Gastrocnemius medialis (tissue), 4 donors: ENCODE data around the gene MTFR1L. TPM values are rescaled to one million over a fixed set of nuclear protein-coding genes. Genes with fewer than 3 reads are reported as not detected.

ENCODE experiments used
- ATAC-seq, 2 donors: fragments of 150-250 bp; one replicate each; pipeline ENCODE4 v1.9.1; 2016
- DNase-seq, 2 donors: peaks; one replicate each; pipeline ENCODE4 v3.0.0-alpha.2; 2019
- H3K27ac ChIP-seq, 4 donors: fragments of 200-600 bp; sonication (generic); 1 replicate in 1 of 4; 2 replicates in 3 of 4; pipeline ENCODE4 v1.5.1; 2016 to 2018; ENCODE audit warnings: mild to moderate bottlenecking in 2 of 4, moderate library complexity in 1 of 4
- H3K27me3 ChIP-seq, 3 donors: fragments of 200-600 bp; sonication (generic) in 2 of 3; 1 replicate in 1 of 3; 2 replicates in 2 of 3; pipeline versions ENCODE4 v1.5.1 to v1.6.0; 2016 to 2019; ENCODE audit warnings: mild to moderate bottlenecking in 1 of 3, moderate library complexity in 1 of 3
- H3K36me3 ChIP-seq, 2 donors: fragments of 200-600 bp; sonication (generic) in 1 of 2; one replicate each; pipeline ENCODE4 v1.5.1; 2017 to 2018
- H3K4me1 ChIP-seq, 2 donors: fragments of 200-600 bp; sonication (generic) in 1 of 2; one replicate each; pipeline ENCODE4 v1.5.1; 2016 to 2017; ENCODE audit warnings: mild to moderate bottlenecking in 2 of 2
- H3K4me3 ChIP-seq, 4 donors: fragments of 200-600 bp; sonication (generic) in 3 of 4; 1 replicate in 1 of 4; 2 replicates in 3 of 4; pipeline ENCODE4 v1.5.1; 2016 to 2019; ENCODE audit warnings: mild to moderate bottlenecking in 2 of 4
- H3K9me3 ChIP-seq, 3 donors: fragments of 200-600 bp; sonication (generic) in 2 of 3; 1 replicate in 1 of 3; 2 replicates in 2 of 3; pipeline ENCODE4 v1.5.1; 2016 to 2019
- CTCF ChIP-seq, 5 experiments: fragments of 450-650 bp in 3 of 5; fragments of 200-600 bp in 2 of 5; sonication (generic) in 2 of 5; IDR thresholded peaks in 4 of 5; conservative IDR thresholded peaks in 1 of 5; 1 replicate in 4 of 5; 2 replicates in 1 of 5; pipeline ENCODE4 v1.5.1; 2016 to 2019; ENCODE audit warnings: antibody characterized with exemption in 5 of 5, mild to moderate bottlenecking in 3 of 5, moderate library complexity in 3 of 5
- POLR2A ChIP-seq, 2 donors: fragments of 450-650 bp; IDR thresholded peaks; one replicate each; pipeline ENCODE4 v1.6.1; 2017; ENCODE audit warnings: antibody characterized with exemption in 2 of 2, mild to moderate bottlenecking in 2 of 2, moderate library complexity in 2 of 2
- in situ Hi-C, 4 donors: fragments of 200-750 bp; cut with MboI; loops; one replicate each; pipeline versions ENCODE4 v1.15.0 to v1.8.0; 2017; ENCODE audit warnings: low sequenced_read_pairs in 4 of 4
- intact Hi-C: fragments of 100-400 bp; cut with DNase I; formaldehyde crosslinking; loops from one replicate; pipeline ENCODE4 v1.15.1; 2023; ENCODE audit warnings: low total_unique reads
- total RNA-seq, 4 donors: library from RNA; depleted of rRNA; stranded (reverse); fragments of >200 nt; gene quantifications; one replicate each; pipeline versions ENCODE4 v1.1.0 to v1.2.3, GENCODE V29; 2016

The MTFR1L gene
- total RNA-seq, 4 donors from 2014 or later = 123 to 186 (median 170) TPM

DNA sequence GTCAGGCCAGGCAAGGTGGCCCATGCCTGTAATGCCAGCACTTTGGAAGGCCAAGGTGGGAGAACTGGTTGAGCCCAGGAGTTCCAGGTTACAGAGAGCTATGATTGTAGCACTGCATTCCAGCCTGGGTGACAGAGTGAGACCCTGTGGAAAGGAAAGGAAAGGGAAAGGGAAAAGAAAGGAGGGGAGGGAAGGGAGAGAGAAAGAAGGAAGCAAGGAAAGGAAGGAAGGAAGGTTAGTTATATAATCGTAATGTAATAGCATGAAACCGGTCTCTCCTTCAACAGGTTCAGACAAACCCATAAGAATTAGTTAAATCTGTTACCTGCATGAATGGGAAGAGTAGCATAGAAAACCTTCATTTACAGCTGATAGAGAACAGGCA, 56.9 kb downstream of the MTFR1L start:
- no peaks in the 10 kb centered on the region for H3K36me3 ChIP-seq
- H3K4me1 ChIP-seq = peaks cover 4 to 6% of the 10 kb centered on the region in 2 donors
- DNase-seq (no peak), ATAC-seq (no peak)
- no peak overlapping the region for H3K27ac ChIP-seq
- in situ Hi-C loops = loop anchor here in 2 of 4 donors (25.0 kb wide), 2 partner anchors 261 to 286 kb away; partner anchors contain the start of genes C1orf232 (in 1 of the 2), FAM110D (in 1 of the 2), ZNF593 (in 1 of the 2) and ZNF593OS (in 1 of the 2)
- H3K9me3 ChIP-seq = no peaks in the 10 kb centered on the region
- no peaks in the 10 kb centered on the region for H3K27me3 ChIP-seq
- H3K4me3 ChIP-seq = no peak overlapping the region
- TF ChIP-seq CTCF (IDR thresholded peaks at IDR 0.05 in 4 of 5, conservative IDR thresholded peaks at IDR 0.05 in 1 of 5) (no peak), POLR2A (IDR thresholded peaks at IDR 0.05) (no peak)
- intact Hi-C loops = no loop called here

GRCh38 chr1:25877155-25877554, 57.4 kb downstream of the MTFR1L start:
- no peak for ATAC-seq
- H3K36me3 ChIP-seq = no peaks in the 10 kb centered on the region
- no peak overlapping the region for H3K4me3 ChIP-seq
- peaks cover 4 to 6% of the 10 kb centered on the region in 2 donors for H3K4me1 ChIP-seq
- TF ChIP-seq CTCF (IDR thresholded peaks at IDR 0.05 in 4 of 5, conservative IDR thresholded peaks at IDR 0.05 in 1 of 5) (no peak), POLR2A (IDR thresholded peaks at IDR 0.05) (no peak)
- in situ Hi-C loops (loop anchor here in 2 of 4 donors (25.0 kb wide), 2 partner anchors 260 to 285 kb away; partner anchors contain the start of genes C1orf232 (in 1 of the 2), FAM110D (in 1 of the 2), ZNF593 (in 1 of the 2) and ZNF593OS (in 1 of the 2)), intact Hi-C loops (no loop called here)
- H3K9me3 ChIP-seq = no peaks in the 10 kb centered on the region
- no peak for DNase-seq
- no peak overlapping the region for H3K27ac ChIP-seq
- H3K27me3 ChIP-seq = no peaks in the 10 kb centered on the region

- intact Hi-C loops (no loop called here), in situ Hi-C loops (loop anchor here in 2 of 4 donors (25.0 kb wide), 2 partner anchors 259 to 284 kb away; partner anchors contain the start of genes C1orf232 (in 1 of the 2), FAM110D (in 1 of the 2), ZNF593 (in 1 of the 2) and ZNF593OS (in 1 of the 2))
- DNase-seq (no peak), ATAC-seq (no peak)
- Histone ChIP-seq H3K27me3 (no peaks in the 10 kb centered on the region), H3K9me3 (no peaks in the 10 kb centered on the region), H3K4me3 (no peak overlapping the region), H3K4me1 (peaks cover 4 to 6% of the 10 kb centered on the region in 2 donors), H3K27ac (no peak overlapping the region), H3K36me3 (no peaks in the 10 kb centered on the region)
- no peak for TF ChIP-seq POLR2A (IDR thresholded peaks at IDR 0.05)
- no peak for TF ChIP-seq CTCF (IDR thresholded peaks at IDR 0.05 in 4 of 5, conservative IDR thresholded peaks at IDR 0.05 in 1 of 5)
Measured at GRCh38 chr1:25878690-25879089, 58.9 kb downstream of the MTFR1L start.

- in situ Hi-C loops = loop anchor here in 2 of 4 donors (25.0 kb wide), 2 partner anchors 258 to 283 kb away; partner anchors contain the start of genes C1orf232 (in 1 of the 2), FAM110D (in 1 of the 2), ZNF593 (in 1 of the 2) and ZNF593OS (in 1 of the 2)
- no peak for DNase-seq
- TF ChIP-seq CTCF (IDR thresholded peaks at IDR 0.05 in 4 of 5, conservative IDR thresholded peaks at IDR 0.05 in 1 of 5) (no peak), POLR2A (IDR thresholded peaks at IDR 0.05) (no peak)
- peaks cover 2 to 6% of the 10 kb centered on the region in 2 donors for H3K4me1 ChIP-seq
- no peaks in the 10 kb centered on the region for H3K27me3 ChIP-seq
- H3K9me3 ChIP-seq = no peaks in the 10 kb centered on the region
- ATAC-seq = no peak
- intact Hi-C loops = no loop called here
- no peaks in the 10 kb centered on the region for H3K36me3 ChIP-seq
- H3K4me3 ChIP-seq = no peak overlapping the region
- H3K27ac ChIP-seq = no peak overlapping the region
Measured at GRCh38 chr1:25879675-25880074, 59.9 kb downstream of the MTFR1L start.
